HT-29 (cell line): ENCODE results near the gene IL1RAPL2. TPM values are rescaled to one million over a fixed set of nuclear protein-coding genes. Genes with fewer than 3 reads are reported as not detected.
"Not testable (repeated sequence)": the region's sequence is repeated elsewhere in the genome, so short reads cannot be mapped to it uniquely, and the experiment has no call there.

Experiments used
- DNase-seq: peaks from one replicate; pipeline ENCODE4 v3.0.0-alpha.2; 2015; ENCODE audit warnings: low spot score
- total RNA-seq: library from RNA; depleted of rRNA; stranded (reverse); fragments of >200 nt; shearing (Covaris generic); gene quantifications from 2 replicates; pipeline ENCODE4 v1.2.3, GENCODE V29; 2014; rRNA removed

The IL1RAPL2 gene
- not detected in 2 replicates for total RNA-seq

DNA sequence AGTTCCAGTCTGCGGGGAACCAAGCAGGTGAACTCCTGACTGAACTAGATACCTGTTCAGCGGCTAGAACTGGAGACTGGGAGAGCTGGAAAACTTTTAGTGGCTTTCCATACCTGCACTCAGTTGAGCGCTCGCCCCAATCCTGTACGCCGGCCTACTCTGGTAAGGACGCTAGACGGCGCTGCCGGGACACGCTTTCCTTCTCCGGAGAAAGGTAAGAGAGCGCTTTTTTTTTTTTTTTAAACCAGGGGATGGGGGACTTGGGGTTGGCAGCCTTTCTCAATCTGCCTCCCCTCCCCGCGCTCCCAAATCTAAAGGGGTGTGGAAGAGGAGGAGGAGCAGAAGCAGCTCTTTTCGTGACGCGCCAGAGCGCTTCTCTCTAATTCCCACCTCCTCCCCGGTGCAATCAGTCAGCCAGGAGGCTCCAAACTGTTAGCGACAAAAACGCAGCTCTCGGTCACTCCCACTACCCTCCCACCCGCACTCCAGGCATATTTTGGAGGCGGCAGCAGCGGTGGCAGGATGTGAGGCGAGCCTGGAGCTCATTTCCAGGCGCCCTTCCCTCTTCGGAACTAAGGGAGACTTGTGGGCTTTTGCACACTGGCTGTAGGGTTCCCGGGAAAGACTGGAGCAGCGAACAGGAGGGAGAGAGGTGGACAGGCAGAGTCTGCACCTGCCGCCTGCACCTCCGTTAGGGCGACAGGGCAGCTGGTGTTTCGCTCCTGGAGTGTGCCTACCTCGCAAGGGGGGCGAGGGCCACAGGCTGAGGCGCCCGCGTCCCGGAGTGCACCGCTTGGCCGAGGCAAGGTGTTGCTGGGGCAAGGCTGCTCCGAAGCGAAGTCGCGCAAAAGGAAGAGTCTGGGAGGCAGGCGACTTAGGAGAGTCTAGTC lies at the start of gene IL1RAPL2:
TSS of gene IL1RAPL2 (plus strand) at position 409 of the 890 bp plus-strand sequence.
- DNase-seq = peak; percentile 74

GRCh38 chrX:104522386-104522785 lies 43.6 kb upstream of the IL1RAPL2 start:
- DNase-seq = no peak

- DNase-seq = no peak
Measured at GRCh38 chrX:104523858-104524257, 42.1 kb upstream of the IL1RAPL2 start.

- no peak for DNase-seq
Measured at GRCh38 chrX:104539081-104539480, 26.9 kb upstream of the IL1RAPL2 start.

DNA sequence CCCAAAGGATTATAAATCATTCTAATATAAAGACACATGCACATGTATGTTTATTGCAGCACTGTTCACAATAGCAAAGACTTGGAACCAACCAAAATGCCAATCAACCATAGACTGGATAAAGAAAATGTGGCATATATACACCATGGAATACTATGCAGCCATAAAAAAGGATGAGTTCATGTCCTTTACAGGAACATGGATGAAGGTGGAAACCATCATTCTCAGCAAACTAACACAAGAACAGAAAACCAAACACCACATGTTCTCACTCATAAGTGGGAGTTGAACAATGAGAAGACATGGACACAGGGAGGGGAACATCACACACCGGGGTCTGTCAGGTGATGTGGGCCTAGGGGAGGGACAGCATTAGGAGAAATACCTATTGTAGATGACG lies 23.6 kb upstream of the IL1RAPL2 start:
- not testable (repeated sequence) for DNase-seq

DNA sequence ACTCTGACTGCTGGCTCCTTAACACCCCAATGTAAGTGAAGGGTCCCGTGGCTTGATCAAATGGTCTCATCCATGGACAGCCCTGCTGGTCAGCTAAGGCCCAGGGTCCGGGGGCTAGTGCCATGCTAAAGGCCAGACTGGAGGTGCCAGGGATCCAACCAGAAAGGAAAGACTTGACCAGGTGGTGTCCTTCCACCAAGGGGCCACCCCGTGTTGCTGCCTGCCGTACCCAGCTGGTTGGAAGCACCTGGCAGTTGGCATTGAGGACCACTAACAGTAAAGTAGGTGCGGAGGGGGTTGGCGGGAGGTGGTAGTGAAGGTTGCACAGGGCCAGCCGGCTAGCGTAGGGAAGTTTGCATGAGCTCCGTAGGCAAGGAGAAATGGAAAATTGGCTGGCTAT lies 1.7 kb upstream of the IL1RAPL2 start:
- no peak for DNase-seq

- DNase-seq = no peak
Measured at GRCh38 chrX:104564921-104565703, 887 bp upstream of the IL1RAPL2 start.

- no peak for DNase-seq
Measured at GRCh38 chrX:104566681-104567501, 892 bp downstream of the IL1RAPL2 start.

- no peak for DNase-seq
Measured at GRCh38 chrX:104567506-104567905, 1.5 kb downstream of the IL1RAPL2 start.

GRCh38 chrX:104568304-104568915 lies 2.4 kb downstream of the IL1RAPL2 start:
- no peak for DNase-seq

DNA sequence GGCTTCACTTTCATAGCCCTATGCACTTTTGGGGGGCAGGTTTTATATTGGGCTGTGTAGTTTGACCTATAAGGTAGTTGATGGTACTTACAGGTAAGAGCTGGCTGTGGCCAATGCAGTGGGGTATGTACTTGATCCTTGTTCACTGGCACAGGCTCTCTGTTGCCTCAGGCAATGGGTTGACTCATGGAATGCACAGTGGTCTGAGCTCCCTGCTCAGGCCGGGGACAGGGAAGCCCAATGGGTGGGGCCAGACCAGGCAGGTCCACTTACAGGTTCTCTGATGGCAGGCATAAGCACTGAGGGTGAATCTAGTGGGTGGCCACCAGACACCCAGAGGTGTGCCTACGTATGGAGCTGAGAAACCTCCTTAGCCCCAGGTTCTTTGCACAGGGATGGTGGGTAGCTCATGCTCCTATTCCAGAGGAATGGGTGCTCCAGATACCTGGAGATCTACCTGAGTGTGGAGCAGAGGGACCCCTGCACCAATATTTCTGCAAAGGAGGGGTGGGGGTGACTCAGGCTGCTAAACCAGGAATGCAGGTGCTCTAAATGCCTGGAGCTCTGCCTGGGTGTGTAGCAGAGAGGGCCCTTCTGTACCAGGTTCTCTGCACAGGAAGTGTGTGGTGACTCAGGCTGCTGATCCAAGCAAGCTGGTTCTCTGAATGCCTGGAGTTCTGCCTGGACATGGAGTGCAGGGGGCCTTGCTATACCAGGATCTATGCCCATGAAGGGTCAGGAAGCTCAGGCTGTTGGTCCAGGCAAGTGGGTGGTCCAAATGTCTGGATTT lies 52.3 kb downstream of the IL1RAPL2 start:
- no peak for DNase-seq

DNA sequence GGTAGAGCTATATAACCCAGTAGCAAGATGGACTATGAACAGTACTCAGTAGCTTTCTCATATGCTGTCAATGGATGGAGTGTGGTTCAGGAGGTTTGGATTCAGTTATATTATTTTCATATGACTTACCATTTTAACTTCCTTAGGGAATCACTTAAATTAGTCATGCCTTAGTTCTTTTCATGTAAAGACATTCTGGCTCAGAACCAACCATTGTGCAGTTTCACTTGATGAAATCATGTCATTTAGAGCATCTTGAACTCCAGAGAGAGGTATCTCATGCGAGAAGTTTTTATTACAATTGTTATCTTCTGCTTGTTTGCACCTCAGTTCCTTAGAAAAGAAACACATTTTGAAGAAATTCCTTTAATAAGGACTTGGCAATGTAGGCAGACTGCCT lies 55.8 kb downstream of the IL1RAPL2 start:
- no peak for DNase-seq

GRCh38 chrX:104641176-104641575 lies 75.2 kb downstream of the IL1RAPL2 start:
- DNase-seq = peak; percentile 13

DNA sequence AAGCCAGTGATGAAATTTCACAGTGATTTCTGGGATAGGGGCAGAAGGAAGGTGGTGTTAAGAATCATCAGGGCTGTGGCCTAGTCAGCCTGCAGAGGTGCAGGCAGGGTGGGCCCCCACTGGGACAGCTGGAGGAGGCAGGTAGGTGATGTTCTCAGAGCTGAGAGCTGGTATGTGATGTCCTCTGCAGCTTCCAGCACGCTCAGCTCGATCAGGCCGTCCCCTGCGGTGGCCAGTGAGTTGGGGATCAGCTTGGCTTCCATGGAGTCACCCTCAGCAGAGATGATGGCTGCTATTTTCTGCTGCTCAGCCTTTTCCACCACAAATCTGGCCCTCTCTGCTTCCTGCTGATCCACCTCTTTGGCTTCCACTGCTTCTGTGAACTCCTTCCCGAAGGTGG lies 81.1 kb downstream of the IL1RAPL2 start:
- DNase-seq = no peak

DNA sequence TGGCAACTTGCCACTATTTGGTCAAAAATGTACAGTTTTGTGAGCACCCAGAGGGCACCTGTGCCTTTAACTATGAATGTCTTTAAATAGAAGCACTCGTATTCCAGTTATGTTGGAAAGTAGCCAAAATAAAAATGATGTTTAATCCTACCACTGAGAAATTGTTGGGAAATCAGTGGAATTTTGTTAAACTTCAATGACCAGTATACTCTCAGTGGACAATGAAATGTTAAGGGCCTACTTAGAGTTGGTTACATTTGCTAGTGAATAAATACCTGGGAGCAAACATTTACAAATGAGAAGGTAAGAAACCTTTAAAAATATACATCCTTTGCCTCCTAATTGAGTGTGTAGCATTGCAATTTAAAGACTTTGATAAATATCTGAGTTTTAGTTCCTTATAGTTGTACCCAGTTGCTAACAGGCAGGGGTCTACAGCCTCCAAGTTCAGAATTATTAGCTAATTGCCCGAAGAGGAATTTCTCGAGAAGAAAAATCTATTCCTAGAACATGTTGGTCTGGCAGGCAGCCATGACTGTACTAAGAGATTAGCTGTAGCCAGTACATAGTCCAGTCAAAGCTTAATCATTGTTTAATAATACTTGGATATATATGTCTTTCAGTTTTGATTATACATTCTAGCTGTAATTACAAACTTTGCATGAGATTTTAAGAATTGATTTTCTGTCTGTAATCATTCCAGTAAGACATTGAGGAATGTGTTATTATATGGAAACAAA lies 93.2 kb downstream of the IL1RAPL2 start:
- DNase-seq = peak; percentile 57

- DNase-seq = peak; percentile 45
Measured at GRCh38 chrX:104660092-104660491, 94.1 kb downstream of the IL1RAPL2 start.

GRCh38 chrX:104662694-104663093 lies 96.7 kb downstream of the IL1RAPL2 start:
- DNase-seq = no peak

- DNase-seq = no peak
Measured at GRCh38 chrX:104665691-104666090, 99.7 kb downstream of the IL1RAPL2 start.

- peak; percentile 36 for DNase-seq
Measured at GRCh38 chrX:104668550-104668949, 102.6 kb downstream of the IL1RAPL2 start.

- DNase-seq = no peak
Measured at GRCh38 chrX:104669063-104669462, 103.1 kb downstream of the IL1RAPL2 start.
